GM21825 (cell line): ENCODE measurements around the gene AOPEP.

Source experiments
- ATAC-seq: cut with Tn5 transposase; IDR thresholded peaks from one replicate; pipeline ENCODE4 v1.9.1; 2021; ENCODE audit warnings: mild to moderate bottlenecking, moderate library complexity; ENCODE audit not compliant: unreplicated experiment

AOPEP gene

DNA sequence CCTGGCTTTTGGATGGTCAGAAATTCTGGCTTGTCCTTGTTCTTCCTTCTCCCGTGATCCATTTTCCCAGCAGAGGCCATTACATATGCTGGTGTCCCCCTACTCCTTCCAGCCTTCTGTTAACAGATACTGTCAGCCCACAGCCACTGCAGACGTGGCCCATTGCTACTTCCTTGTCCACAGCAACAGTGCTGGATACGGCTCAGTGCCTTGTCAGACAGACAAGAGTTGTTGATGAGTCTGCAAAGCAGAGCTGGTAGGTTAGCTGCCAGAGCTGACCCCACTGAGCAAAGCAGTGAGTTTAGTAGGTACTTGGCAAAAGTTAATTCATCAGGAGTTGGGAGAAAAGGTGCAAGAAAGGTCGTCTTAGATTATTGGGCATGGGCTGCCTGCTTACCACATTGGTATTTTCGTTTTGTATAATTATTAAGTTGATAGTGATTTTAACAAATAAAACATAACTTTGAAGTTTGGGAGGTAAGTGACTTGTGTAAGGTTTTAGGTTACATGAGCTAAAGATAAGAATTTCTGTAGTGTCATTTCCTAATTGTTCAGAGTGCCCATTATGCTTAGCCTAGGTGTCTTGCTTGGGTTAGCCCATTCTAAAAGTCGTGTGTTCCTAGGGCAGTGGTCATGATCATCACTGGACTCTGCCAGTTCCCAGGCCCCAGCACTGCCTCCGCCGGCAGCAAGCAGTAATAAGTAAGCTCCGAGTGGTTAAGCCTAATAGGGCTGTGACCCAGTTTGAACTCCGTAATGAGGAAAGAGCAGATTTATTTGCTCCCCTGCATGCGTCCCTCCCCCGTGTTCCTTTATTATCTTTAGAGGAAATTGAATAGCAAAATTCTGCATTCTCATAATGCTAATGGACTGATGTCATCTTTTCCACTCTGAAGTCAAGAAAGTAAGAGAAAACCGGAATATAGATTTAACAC is 299.0 kb downstream of the AOPEP start:
- no peak for ATAC-seq

DNA sequence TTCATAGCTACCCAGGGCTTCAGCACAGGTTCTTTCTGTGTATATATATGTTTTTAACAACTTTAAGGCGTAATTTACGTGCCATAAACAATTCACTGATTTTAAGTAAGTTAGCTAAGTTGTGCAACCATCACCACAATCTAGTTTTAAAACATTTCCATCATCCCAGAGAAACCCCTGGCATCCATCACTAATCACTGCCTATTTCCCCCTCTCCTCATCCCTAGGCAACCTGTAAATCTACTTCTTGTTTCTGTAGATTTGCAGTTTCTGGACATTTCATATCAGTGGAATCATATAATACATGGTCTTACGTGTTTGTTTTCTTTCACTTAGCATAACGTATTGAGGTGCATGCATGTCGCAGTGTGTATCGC is 299.6 kb downstream of the AOPEP start:
- ATAC-seq, result no peak

DNA sequence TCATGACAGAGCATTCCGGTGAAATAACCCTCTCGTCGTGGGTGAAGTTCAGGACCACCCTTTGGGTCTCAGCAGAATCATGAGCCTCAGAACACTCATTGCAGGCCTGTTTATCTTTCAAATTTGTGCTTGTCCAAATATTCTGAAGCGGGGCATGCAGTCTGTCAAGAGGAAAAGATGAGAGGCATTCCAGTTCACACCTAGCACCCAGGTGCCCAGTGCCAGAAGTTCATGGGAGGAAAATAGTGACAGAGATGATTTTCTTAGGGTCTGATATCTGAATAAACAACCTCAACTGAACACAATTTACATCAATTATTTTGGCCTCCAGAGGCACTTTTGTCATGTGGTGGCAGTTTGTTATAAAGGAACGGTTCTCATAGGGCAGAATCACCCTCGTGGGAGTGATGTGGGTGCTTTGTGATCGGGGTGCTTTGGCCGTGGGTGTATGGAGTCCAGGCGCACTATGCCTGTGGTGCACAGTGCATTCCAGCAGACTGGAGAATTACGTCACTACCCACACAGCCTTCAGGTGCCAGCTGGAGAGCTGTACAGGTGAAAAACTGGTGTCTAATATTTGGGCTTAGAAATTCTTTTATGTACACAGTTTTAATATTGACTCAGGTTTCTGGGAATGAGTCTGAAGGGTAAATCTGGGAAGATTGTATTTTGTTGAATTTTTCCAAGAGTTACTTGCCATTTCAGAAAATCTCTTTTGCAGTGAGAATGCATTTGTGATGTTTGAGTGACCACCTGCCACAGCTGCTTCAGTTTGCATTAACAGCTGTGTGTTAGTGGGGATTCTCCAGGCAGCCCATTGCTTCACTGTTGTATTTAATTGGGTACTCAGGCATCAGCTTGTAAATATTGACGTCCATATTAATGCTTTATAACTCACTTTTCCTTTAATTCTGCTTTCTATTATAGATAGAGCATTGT is 301.7 kb downstream of the AOPEP start:
- ATAC-seq, result no peak

DNA sequence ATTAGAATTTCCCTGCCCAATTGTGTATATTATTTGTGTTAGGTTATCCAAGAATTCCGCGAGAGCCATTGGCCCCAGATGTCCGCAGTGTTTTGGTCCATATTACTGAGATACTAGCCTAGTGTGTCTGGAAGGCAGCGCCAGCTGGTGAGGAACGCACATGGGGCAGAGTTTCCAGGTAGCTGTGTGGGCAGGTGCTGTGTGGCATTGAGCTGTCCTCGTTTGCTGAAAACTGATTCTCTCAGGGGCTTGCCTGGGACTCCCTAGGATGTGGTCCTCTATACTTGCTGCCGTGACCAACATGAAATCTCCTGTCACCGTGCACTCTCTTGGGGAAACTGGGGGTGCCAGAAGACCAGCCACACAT is 302.3 kb downstream of the AOPEP start:
- ATAC-seq, result no peak

DNA sequence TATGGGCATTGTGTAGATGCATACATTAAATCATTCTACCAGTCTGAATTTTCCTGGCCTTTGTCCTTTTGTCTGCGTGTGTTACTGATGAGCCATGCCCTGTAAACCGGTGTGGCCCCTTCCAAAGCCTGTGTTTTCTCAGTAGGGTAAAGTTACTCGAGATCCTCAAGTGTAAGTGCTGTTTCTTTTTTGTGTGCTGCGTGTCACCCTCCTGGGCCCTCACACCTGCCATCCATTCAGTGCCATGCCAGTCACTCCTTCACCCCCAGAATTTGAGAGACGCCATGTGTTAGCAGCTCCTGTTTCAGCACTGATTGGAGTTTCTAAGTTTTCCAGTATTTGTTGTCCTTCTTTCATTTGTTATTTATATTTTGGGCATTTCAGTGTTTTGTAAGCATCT is 302.8 kb downstream of the AOPEP start:
- ATAC-seq, result no peak

DNA sequence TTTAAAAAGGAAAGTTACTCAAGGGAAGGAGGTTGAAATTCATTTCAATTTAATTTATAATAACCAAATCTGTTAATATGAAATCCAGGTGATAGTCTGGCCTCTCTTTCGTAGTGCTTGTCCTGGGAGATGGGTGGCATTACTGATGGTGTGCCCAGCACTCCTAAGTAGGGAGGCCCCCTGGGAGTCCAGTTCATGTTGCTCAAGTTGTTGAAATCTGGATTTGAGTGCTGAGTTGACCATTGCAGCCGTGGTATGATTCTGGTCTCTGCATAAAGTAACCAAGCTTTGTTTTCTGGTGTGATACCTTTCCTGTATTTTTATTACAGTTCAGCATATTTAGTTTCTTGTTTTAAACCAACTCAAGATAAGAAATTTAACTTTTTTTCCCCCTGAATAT is 303.2 kb downstream of the AOPEP start:
- ATAC-seq, result no peak

DNA sequence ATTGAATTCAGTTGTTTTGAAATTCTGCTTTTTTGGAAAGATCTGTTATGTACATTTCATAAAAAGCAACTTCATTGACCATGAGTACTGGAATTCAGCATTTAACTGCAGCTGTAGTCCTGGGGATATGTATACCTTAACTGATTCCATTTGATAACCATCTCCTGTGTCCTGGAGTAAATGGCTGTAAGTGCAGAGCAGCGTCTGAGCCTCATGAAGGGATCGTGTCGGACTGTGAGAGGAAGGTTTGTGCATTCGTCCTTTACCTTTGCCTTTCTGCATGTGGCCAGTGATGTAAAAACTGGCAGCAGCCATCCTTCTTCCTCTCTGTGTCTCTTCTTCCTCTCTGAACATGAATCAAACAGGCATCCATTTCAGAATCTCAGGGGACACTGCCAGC is 303.8 kb downstream of the AOPEP start:
- no peak for ATAC-seq

DNA sequence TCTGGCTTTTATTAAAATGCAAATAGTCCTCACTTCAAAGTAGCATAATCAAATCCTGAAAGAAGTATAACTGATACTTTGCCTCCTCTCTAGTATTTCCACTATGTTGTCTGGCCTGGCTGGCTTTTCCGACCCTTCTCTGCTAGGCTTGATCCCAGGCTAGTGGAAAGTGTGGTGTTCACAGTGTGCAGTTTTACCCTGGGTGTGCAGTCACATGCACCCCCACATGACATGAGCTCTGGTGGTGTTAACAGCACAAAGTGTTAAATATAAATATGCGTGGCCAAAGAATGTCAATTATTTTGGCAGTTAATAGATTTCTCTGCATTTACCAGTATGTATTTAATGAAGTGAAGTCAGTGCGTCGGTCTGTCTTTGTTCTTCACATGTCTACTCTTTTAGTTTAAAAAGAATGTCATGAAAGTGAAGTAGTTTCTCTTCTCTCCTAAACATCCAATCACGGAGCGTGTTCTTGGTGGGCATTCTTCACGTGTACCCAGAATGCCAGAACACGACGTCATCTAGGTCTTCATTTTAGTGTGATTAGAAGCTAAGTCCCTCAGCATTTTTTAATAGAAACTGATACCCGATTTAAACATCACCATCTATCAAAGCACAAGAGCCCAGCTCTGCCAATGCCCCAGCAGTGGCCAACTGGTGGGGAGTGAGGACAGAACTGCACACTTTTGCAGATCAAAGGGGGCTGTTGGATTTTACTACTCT is 304.6 kb downstream of the AOPEP start:
- no peak for ATAC-seq

DNA sequence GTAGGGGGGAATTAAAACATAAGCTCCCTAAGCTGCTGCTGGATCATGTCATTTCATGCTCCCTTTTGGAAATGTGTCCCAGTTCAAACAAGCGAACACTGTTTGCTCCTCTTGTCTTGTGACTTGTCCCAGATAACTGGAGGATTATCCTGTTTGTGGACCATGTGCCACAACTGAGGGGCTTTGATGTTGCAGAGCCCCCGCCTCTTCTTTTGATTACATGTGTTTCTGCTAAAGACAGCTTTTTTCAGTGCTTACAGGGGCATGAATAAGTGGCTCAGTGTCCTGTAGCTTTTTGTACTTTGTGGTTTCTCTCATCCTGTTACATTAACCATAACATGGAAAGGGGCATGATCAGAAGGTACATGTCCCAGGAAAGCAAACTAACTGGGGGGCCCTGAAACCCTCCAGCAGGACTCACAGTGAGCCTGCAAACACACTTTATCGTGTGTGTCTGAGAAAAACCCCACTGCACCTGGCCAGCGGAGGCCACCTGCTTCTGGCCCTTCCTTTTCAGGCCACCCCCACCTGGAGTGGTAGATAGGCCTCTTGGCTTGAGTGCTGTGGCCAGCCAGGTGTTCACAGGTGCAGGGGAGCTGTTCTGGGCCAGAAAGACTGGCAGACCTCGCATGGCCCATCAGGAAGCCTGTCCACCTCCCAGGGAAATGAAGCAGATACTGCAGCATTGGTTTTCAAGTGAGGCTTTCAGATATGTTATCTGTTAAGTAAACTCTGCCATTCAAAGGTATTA is 305.4 kb downstream of the AOPEP start:
- no peak for ATAC-seq

DNA sequence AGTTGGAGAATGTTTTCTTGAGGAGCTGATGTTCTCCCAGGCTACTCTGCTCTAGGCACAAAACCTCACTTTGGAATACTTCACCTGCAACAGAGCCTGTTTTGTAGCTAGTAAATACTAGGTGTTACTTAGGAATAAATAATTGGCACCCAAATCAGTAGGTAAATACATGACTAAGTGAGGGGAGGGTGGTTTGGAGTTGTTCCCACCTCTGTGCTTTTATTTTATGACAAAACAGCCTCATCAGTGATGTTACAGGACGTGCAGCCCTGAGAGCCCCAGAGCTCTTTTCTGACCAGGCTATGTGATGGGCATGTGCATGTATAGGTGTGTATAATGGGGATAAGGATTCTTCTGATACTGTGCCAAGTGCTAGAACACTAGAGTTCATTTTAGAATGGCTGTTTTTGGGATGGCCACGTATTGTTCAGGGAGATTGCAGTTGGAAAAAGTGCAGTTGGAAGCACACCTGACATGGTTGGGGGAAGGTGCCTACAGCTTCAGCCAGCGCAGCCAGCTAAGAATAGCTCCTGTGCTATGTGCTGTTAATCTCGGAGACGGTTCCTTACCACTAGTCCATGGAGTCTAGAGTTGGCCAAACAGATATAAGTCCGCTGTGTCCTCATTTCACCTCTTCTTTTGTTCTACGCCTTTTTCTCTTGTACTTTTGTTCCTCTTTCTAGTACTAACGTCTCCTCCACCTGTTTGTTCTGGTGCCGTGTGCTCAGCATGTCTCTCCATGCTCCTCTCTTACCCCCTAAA is 306.3 kb downstream of the AOPEP start:
- ATAC-seq, result no peak

DNA sequence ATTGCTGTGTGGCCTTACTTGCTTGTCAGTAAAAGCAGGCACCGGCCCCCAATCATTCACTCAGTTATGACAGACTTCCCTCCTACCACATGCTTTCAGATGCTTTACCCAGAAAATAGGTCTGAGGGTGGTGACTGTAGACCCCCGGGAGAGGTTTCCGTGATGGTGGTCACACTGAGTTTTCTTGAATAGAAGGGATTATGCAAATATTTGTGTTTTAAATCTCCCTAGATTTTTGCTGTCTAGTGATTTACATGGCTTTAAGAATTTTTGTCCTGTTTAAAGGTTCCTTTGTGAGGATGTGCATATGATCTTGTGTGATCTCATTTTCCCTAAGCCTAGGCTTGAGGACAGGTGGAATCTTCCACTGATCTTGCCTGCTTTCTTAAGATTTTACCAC is 309.3 kb downstream of the AOPEP start:
- no peak for ATAC-seq

DNA sequence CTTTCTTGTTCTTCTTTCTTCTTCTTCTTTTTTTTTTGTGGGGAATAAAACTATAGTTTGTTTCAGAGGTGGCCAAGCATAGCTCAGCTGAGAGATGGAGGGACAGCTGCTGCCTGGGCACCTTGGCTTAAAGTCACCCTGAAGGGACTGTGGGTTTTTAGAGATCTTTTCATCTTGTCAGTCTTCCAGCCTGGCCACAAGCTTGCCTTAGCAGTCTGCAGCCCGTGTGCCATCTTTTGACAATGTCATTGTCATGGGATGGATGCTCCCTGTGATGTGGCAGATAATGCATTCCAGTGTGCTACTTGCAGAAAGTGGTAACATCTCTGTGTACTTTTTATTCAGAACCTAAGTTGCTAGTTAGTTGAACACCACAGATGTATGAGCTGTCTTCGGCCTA is 310.2 kb downstream of the AOPEP start:
- ATAC-seq, result no peak

DNA sequence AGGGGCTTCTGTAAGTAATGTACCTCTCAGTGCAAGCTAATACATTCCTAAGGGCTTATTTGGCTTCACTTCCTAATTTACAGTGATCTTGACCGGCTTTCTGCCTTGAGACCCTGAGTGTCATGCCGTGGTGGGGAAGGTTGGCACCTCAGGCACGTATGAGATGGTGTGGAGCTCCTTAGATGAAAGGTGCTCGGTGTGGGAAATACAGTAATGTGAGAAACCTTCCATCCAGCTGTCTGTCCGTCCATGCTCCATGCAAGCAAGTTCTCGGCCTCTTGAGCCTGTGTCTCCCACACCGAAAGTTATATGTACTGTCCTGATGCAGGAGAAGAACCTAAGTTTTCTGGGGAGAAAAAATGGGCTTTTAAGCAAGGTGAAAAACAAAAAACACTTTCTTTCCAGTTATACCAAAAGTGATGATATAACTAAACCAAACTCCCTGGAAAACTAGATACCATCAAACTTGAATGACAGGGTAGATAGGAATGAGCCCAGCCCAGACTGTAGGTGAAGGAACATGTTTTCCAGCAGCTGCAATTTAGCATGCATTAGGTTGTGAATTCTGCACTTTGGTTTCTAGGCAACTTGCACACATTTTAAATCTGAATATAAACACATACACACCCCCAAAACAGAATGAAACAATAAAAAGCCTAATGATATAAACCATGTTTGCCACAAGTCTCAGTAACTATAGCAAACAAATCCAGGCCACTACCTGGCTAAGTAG is 311.5 kb downstream of the AOPEP start:
- no peak for ATAC-seq

DNA sequence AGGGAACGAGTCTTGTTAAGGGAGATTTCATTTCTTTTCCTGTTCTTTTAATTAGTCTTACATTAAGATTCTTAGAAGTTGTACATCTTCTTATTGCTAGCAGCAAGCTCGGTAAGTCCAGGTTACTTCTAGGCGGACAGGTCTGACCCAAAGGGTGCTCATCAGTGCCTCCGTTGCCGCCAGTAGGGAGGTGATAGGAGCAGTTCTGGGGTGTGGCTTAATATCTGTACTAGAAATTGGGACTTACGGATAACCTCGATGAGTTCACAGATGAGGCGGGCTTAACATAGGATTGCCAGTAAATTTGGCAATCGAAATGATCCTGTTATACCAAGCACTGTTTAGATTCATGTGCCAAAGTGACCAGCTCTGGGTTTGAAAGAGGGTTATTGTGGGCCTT is 312.2 kb downstream of the AOPEP start:
- no peak for ATAC-seq

DNA sequence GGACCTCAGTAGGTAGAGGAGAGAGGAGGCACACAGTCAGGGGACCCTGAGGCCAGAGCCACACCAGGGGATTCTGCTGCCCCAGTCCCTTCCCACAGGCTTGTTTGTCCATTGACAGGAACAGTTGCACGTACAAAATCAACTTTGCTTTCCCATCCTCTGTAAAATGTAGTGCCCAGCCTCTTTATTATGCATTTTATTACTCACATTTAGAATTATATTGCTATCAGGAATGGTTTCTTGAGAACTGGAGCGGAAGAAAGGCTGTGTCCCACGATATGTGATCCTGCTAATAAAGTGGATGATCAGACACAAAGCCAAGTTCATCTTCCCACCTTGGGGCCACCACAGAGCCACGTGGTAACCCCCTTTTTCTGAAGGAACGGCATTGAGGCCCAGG is 313.6 kb downstream of the AOPEP start:
- no peak for ATAC-seq

DNA sequence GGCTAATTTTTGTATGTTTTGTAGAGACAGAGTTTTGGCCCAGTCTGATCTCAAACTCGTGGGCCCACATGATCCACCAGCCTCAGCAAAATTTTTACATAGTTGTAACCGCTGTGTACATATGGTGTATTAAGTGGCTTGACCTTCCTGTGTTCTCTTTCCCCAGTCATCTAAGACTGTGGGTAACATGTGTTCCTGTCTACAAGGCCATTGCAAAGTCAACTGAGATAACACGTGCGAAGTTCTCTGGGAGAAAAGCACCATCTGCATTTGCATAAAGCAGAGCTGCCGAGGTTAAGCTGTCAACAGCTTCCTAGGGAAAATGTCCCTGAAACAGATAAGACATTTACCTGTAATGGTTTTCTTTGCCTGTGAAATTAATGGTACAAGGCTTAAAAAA is 317.3 kb downstream of the AOPEP start:
- no peak for ATAC-seq

DNA sequence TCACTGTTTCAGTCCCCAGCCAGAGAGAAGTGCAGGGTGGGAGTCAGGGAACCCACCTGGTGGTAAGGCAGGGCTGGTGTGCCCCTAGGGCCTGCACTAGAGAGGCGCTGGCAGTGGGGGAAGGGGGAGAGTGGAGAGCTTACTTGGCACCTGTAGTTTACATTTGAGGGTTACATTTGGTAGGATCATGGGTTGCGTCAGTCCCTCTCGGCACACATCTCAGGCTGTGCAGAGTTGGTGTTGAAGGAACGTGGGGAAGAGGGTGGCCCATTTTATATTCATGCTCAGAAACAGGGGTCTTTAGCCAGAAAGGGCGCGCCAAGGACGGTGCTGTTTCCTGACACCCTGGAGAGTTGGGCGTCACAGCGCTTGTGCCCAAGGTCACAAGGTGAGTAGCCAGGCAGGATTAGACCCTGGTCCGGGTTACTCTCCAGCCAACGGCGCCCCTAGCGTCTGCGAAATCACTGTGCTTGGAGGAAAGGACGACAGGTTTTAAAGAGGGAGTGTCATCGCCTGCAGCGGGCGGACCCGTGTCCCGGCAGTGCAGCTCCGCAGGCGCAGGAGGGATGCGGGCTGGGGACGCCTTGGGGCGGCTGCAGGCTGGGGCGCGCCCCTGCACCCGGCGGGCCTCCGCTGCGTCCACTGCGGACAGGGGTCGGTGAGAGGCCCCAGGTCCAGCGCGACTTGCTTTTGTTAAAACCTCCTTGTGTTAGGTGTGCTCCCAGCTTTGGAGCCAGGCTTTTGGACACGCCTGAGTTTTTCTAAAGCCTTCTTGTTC is 318.4 kb downstream of the AOPEP start:
- no peak for ATAC-seq

DNA sequence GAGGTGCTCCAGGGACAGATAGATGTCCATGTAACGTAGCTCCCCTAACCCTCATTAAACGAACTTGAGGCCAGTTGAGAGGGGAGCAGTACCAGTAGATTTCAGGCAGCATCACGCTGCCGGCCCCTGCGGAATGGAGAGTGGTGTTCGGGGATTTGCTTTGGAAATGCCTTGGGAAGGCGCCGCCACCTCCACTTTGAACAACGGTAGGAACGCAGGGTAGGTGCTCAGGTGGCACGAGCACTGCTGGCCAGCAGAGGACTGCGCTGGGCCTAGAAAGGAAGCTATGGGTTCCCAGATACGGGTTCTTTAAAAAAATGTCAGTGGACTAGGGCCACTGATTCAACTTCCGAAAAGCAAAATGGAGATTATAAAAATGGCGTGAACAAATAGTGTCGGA is 319.3 kb downstream of the AOPEP start:
- ATAC-seq, result no peak
